Lung (tissue), 12 donors: ENCODE results near the gene SAMD4A. TPM values are rescaled to one million over a fixed set of nuclear protein-coding genes. Genes with fewer than 3 reads are reported as not detected.
A peak's percentile ranks its signal among the peaks of the same experiment; 100 is the strongest.

Experiments
- ATAC-seq: fragments of 200-7000 bp; cut with Tn5 transposase; one replicate; pipeline ENCODE4 v1.9.1; 2020; ENCODE audit warnings: moderate number of reproducible peaks; ENCODE audit not compliant: insufficient read depth, low FRiP score
- DNase-seq, 3 donors: peaks; one replicate each; pipeline ENCODE4 v3.0.0-alpha.2; 2013 to 2017
- H3K27ac ChIP-seq, 2 donors: one replicate each; pipeline ENCODE4 v1.5.1; 2013; ENCODE audit warnings: mild to moderate bottlenecking in 2 of 2, moderate library complexity in 2 of 2, control low read depth in 1 of 2, inconsistent platforms in 1 of 2, low read depth in 1 of 2, low read length in 1 of 2
- H3K27me3 ChIP-seq, 3 donors: one replicate each; pipeline ENCODE4 v1.5.1; 2013; ENCODE audit warnings: low read length in 2 of 3; ENCODE audit not compliant: control insufficient read depth in 3 of 3, insufficient read depth in 3 of 3
- H3K36me3 ChIP-seq, 4 donors: one replicate each; pipeline ENCODE4 v1.5.1; 2013; ENCODE audit warnings: low read length in 4 of 4, mild to moderate bottlenecking in 1 of 4, moderate library complexity in 1 of 4; ENCODE audit not compliant: control insufficient read depth in 4 of 4, insufficient read depth in 4 of 4
- H3K4me1 ChIP-seq, 5 donors: one replicate each; pipeline ENCODE4 v1.5.1; 2013; ENCODE audit warnings: low read length in 5 of 5, mild to moderate bottlenecking in 2 of 5, moderate library complexity in 1 of 5; ENCODE audit not compliant: control insufficient read depth in 5 of 5, insufficient read depth in 5 of 5
- H3K4me3 ChIP-seq: one replicate; pipeline ENCODE4 v1.5.1; 2013; ENCODE audit warnings: mild to moderate bottlenecking, control low read depth, moderate library complexity
- H3K9ac ChIP-seq, 2 donors: one replicate each; pipeline ENCODE4 v1.5.1; 2013; ENCODE audit warnings: low read length in 2 of 2, control low read depth in 1 of 2; ENCODE audit not compliant: insufficient read depth in 1 of 2
- H3K9me3 ChIP-seq, 4 donors: one replicate each; pipeline ENCODE4 v1.5.1; 2013; ENCODE audit warnings: low read length in 3 of 4, mild to moderate bottlenecking in 1 of 4, moderate library complexity in 1 of 4; ENCODE audit not compliant: control insufficient read depth in 4 of 4, insufficient read depth in 3 of 4
- CTCF ChIP-seq: IDR thresholded peaks from 2 replicates; pipeline ENCODE4 v1.5.1; 2012; ENCODE audit warnings: mild to moderate bottlenecking; ENCODE audit errors: control extremely low read depth, extremely low read depth
- WGBS, 2 donors: extraction: QIAGEN DNeasy Blood & Tissue Kit; methylation state at CpG; one replicate each; pipeline ENCODE4 v1.1.7; 2013; 5-methylcytosine and 5-hydroxymethylcytosine counted together
- polyA plus RNA-seq, 2 donors: library from polyadenylated mRNA; stranded (reverse); fragments of 200-250 nt; gene quantifications; one replicate each; pipeline ENCODE4 v1.2.1, GENCODE V29; 2013
- total RNA-seq, 2 donors: library from RNA; depleted of rRNA in 1 of 2; stranded (reverse); fragments of >200 nt in 1 of 2; gene quantifications; one replicate each; pipeline ENCODE4 v1.2.1, GENCODE V29; 2014 to 2021
- donor health status: control.
- donor health status: control.
- donor health status: Bipolar disorder and iron deficiency.
- donor health status: healthy.
- donor health status: DM: yes; HTN: yes; CAD: no.

Gene SAMD4A
- total and polyA plus RNA-seq, 4 donors: 5.8 to 26.6 (median 16.2) TPM

- whole genome bisulfite sequencing, 2 donors: 97% methylated on average over 3 of the region's 3 CpGs
- DNase-seq: no peak
- TF ChIP-seq CTCF: no peak
Observed at GRCh38 chr14:54547583-54547982, 19.3 kb upstream of the SAMD4A start.

GRCh38 chr14:54548491-54548890 lies 18.4 kb upstream of the SAMD4A start:
- Histone ChIP-seq H3K36me3 (no peaks in the 10 kb centered on the region), H3K4me1 (no peaks in the 10 kb centered on the region), H3K9ac (no peak overlapping the region), H3K27ac (no peak overlapping the region), H3K4me3 (no peak overlapping the region), H3K27me3 (no peaks in the 10 kb centered on the region), H3K9me3 (no peaks in the 10 kb centered on the region)
- ATAC-seq (no peak), DNase-seq (no peak)
- 81 to 88% methylated on average over 5 of the region's 5 CpGs for WGBS, 2 donors
- TF ChIP-seq CTCF: no peak

More at GRCh38 chr14:54547583-54547982, 19.3 kb upstream of the SAMD4A start:
- Histone ChIP-seq H3K4me1 (no peaks in the 10 kb centered on the region), H3K27me3 (no peaks in the 10 kb centered on the region), H3K27ac (no peak overlapping the region), H3K36me3 (no peaks in the 10 kb centered on the region), H3K9me3 (no peaks in the 10 kb centered on the region), H3K4me3 (no peak overlapping the region), H3K9ac (no peak overlapping the region)
- no peak for ATAC-seq

- DNase-seq (peak in 1 of 3 donors; percentile 24), ATAC-seq (no peak)
- no peak overlapping the region for H3K4me3 ChIP-seq
- no peak overlapping the region for H3K27ac ChIP-seq
- H3K9me3 ChIP-seq: no peaks in the 10 kb centered on the region
- H3K36me3 ChIP-seq: no peaks in the 10 kb centered on the region
- TF ChIP-seq CTCF: no peak
- H3K4me1 ChIP-seq: no peaks in the 10 kb centered on the region
- H3K9ac ChIP-seq: no peak overlapping the region
- H3K27me3 ChIP-seq: no peaks in the 10 kb centered on the region
- WGBS, 2 donors: 89 to 93% methylated on average over 3 of the region's 3 CpGs
Observed at GRCh38 chr14:54549862-54550261, 17.1 kb upstream of the SAMD4A start.

- TF ChIP-seq CTCF: no peak
Observed at GRCh38 chr14:54550514-54550913, 16.4 kb upstream of the SAMD4A start.

More at GRCh38 chr14:54550514-54550913, 16.4 kb upstream of the SAMD4A start:
- WGBS, 2 donors: 83 to 89% methylated on average over 1 of the region's 1 CpG
- ATAC-seq: no peak
- no peaks in the 10 kb centered on the region for H3K9me3 ChIP-seq
- H3K36me3 ChIP-seq: no peaks in the 10 kb centered on the region
- H3K4me1 ChIP-seq: no peaks in the 10 kb centered on the region
- H3K9ac ChIP-seq: no peak overlapping the region
- no peak for DNase-seq
- no peak overlapping the region for H3K27ac ChIP-seq
- no peaks in the 10 kb centered on the region for H3K27me3 ChIP-seq
- H3K4me3 ChIP-seq: no peak overlapping the region
